ENCODE data around the gene TRIB2. TPM values are rescaled to one million over a fixed set of nuclear protein-coding genes. Genes with fewer than 3 reads are reported as not detected.

The TRIB2 gene
- total and polyA plus RNA-seq, 9 of the 15 experiments (the other 6 are each of a cell fraction or from before 2014, with no cell fraction given): 9.0 to 39.0 (median 26.3) TPM

DNA sequence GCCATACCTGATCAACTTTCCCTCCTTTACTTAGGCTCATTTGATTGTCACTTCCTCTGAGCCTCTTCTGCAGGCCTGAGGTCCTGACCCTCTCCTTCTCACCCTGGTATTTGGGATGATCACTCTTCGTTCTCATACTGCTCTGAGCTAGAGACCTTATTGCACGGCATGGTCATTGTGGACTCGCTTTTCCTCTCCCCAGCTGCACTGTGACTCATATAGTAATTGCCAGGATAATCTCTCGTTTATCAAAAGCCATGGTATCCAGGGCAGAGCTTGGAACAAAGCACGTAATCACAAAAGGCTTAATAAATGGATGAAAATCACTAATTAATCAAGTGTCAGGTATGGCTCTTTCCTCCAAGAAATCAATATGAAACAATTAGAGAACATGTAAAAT is 40.9 kb upstream of the TRIB2 start:
- Histone ChIP-seq H3K9me1 (ENCODE audit: control insufficient read depth, insufficient read depth, low read length) (no peaks in the 10 kb centered on the region), H3K27ac (ENCODE audit: extremely low read depth, low read depth, low read length) (peak overlapping the region; percentile 39; the same call in 2 of the 3 replicates), H3K27me3 (ENCODE audit: control insufficient read depth in 2 of 2, insufficient read depth in 2 of 2, low read length in 2 of 2) (no peaks in the 10 kb centered on the region), H4K20me1 (replicated peaks; ENCODE audit: control insufficient read depth, insufficient read depth, low read length) (no peaks in the 10 kb centered on the region), H3K4me2 (ENCODE audit: insufficient read depth, low read length) (peak overlapping the region; percentile 64), H3K4me1 (replicated peaks in 1 of 2; ENCODE audit: control insufficient read depth in 2 of 2, insufficient read depth in 2 of 2, low read length in 2 of 2) (peaks cover 10 to 18% of the 10 kb centered on the region in 2 experiments), H3K9ac (ENCODE audit: insufficient read depth in 1 of 2, low read depth in 2 of 2, low read length in 2 of 2) (no peak overlapping the region), H3K79me2 (ENCODE audit: control insufficient read depth, insufficient read depth, low read length) (no peaks in the 10 kb centered on the region), H2AFZ (ENCODE audit: low read depth, low read length) (peak overlapping the region; percentile 81), H3K4me3 (no peak overlapping the region), H3K9me3 (replicated peaks; ENCODE audit: control insufficient read depth, insufficient read depth, low read depth, low read length) (peaks cover 3% of the 10 kb centered on the region; the same call in 1 of the 2 replicates), H3K36me3 (ENCODE audit: control insufficient read depth, insufficient read depth, low read length) (no peaks in the 10 kb centered on the region)
- TF ChIP-seq MXI1 (IDR thresholded peaks at IDR 0.05; ENCODE audit: low read depth, low read length) (no peak), SMARCA4 (IDR thresholded peaks at IDR 0.05) (0 out of 2 replicates have a peak, but pooled peaks have one; percentile 7), DACH1 (IDR thresholded peaks at IDR 0.05; ENCODE audit: partially characterized antibody) (peak; percentile 23)
- 52% methylated on average over 5 of the region's 5 CpGs for WGBS (ENCODE audit: insufficient coverage, low coverage, missing lambda C conversion rate)
- ChIA-PET CTCF (ENCODE audit: low intra/inter-chr PET ratio) (no interaction called here), POLR2A (interaction anchor here (1.1 to 1.3 kb wide), 3 partner anchors 10 to 41 kb away, joined by 3 to 4 read pairs (median 3); partner anchors contain the start of gene TRIB2)
- in situ Hi-C loops (cut with MboI): no loop called here
- FAIRE-seq: no peak
- intact Hi-C loops (cut with micrococcal nuclease): loop anchor here (5.0 kb wide), 1 partner anchor 42 kb away; the partner anchor contains the start of gene TRIB2
- DNase-seq (ENCODE audit: extremely low read depth in 1 of 4, low spot score in 3 of 4): no peak
- BruUV-seq (replicated peaks): no TSS peak
- ATAC-seq: no peak; the same call in 2 of the 3 replicates

DNA sequence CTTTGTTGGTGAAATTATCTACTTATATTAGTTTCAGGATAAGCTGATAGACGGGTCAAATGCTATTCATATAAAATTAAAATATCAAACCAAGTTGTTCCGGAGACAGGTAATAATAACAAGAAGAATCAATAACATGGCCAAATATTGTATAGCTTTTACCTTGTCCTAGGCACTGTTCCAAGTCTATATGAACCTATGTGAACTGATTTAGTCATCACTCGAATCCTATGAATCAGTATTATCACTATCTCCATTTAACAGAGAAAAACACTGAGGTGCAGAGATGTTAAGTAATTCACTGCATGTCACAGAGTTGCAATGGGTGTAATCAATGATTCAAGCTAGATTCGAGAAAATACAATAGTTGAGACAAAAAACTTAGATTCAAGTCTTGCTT is 40.0 kb upstream of the TRIB2 start:
- Histone ChIP-seq H3K9ac (ENCODE audit: insufficient read depth in 1 of 2, low read depth in 2 of 2, low read length in 2 of 2) (no peak overlapping the region), H3K4me3 (no peak overlapping the region), H3K9me1 (ENCODE audit: control insufficient read depth, insufficient read depth, low read length) (no peaks in the 10 kb centered on the region), H3K36me3 (ENCODE audit: control insufficient read depth, insufficient read depth, low read length) (no peaks in the 10 kb centered on the region), H3K27ac (ENCODE audit: extremely low read depth, low read depth, low read length) (no peak overlapping the region), H3K4me2 (ENCODE audit: insufficient read depth, low read length) (no peak overlapping the region), H3K27me3 (ENCODE audit: control insufficient read depth in 2 of 2, insufficient read depth in 2 of 2, low read length in 2 of 2) (no peaks in the 10 kb centered on the region), H2AFZ (ENCODE audit: low read depth, low read length) (no peak overlapping the region), H3K79me2 (ENCODE audit: control insufficient read depth, insufficient read depth, low read length) (no peaks in the 10 kb centered on the region), H3K9me3 (replicated peaks; ENCODE audit: control insufficient read depth, insufficient read depth, low read depth, low read length) (peaks cover 3% of the 10 kb centered on the region; the same call in 1 of the 2 replicates), H4K20me1 (replicated peaks; ENCODE audit: control insufficient read depth, insufficient read depth, low read length) (no peaks in the 10 kb centered on the region), H3K4me1 (replicated peaks in 1 of 2; ENCODE audit: control insufficient read depth in 2 of 2, insufficient read depth in 2 of 2, low read length in 2 of 2) (peaks cover 10 to 18% of the 10 kb centered on the region in 2 experiments)
- no peak for DNase-seq (ENCODE audit: extremely low read depth in 1 of 4, low spot score in 3 of 4)
- in situ Hi-C loops (cut with MboI) (no loop called here), intact Hi-C loops (cut with micrococcal nuclease) (loop anchor here (5.0 kb wide), 1 partner anchor 41 kb away; the partner anchor contains the start of gene TRIB2)
- ChIA-PET POLR2A (no interaction called here), CTCF (ENCODE audit: low intra/inter-chr PET ratio) (no interaction called here)
- 56% methylated on average over 4 of the region's 4 CpGs for WGBS (ENCODE audit: insufficient coverage, low coverage, missing lambda C conversion rate)
- no peak for FAIRE-seq
- no TSS peak for BruUV-seq (replicated peaks)
- no peak for TF ChIP-seq SIX5 (IDR thresholded peaks at IDR 0.05; ENCODE audit: borderline replicate concordance in 1 of 2, insufficient read depth in 1 of 2, low read depth in 1 of 2, low read length in 2 of 2)
- no peak for TF ChIP-seq ZBTB7A (IDR thresholded peaks at IDR 0.05; ENCODE audit: borderline replicate concordance, control insufficient read depth, low read depth, low read length)
- no peak for ATAC-seq
